HEK293T (cell line): ENCODE data around the gene TRH.

ENCODE experiments used
- CTCF ChIA-PET: fragments of 350-600 bp; formaldehyde crosslinking; extraction: SDS; loops from one replicate; lab custom pipeline; 2021; ENCODE audit warnings: antibody characterized with exemption, inconsistent platforms; lab: Yijun Ruan, JAX
- POLR2A ChIA-PET: fragments of 350-600 bp; formaldehyde crosslinking; extraction: SDS; loops from one replicate; lab custom pipeline; 2020; ENCODE audit warnings: antibody characterized with exemption, inconsistent platforms; lab: Yijun Ruan, JAX
- DNase-seq: peaks from one replicate; pipeline ENCODE4 v3.0.0; 2012; ENCODE audit warnings: mixed read lengths; ENCODE audit errors: extremely low spot score
- ARNT ChIP-seq: fragments of 450-650 bp; IDR thresholded peaks from 2 replicates; pipeline ENCODE4 v1.6.1; 2017; ENCODE audit warnings: mild to moderate bottlenecking
- BHLHE40 ChIP-seq: fragments of 450-650 bp; IDR thresholded peaks from 2 replicates; pipeline ENCODE4 v1.6.1; 2016; ENCODE audit warnings: mild to moderate bottlenecking, moderate library complexity, borderline replicate concordance
- CTBP1 ChIP-seq: fragments of 450-650 bp; IDR thresholded peaks from 2 replicates; pipeline ENCODE4 v1.6.1; 2016; ENCODE audit warnings: borderline replicate concordance
- ELF4 ChIP-seq: fragments of 450-650 bp; IDR thresholded peaks from 2 replicates; pipeline ENCODE4 v1.6.1; 2017; ENCODE audit warnings: antibody characterized with exemption
- FOXA1 ChIP-seq: fragments of 450-650 bp; IDR thresholded peaks from 2 replicates; pipeline ENCODE4 v1.6.1; 2016; ENCODE audit warnings: mild to moderate bottlenecking
- FOXK2 ChIP-seq: fragments of 450-650 bp; IDR thresholded peaks from 2 replicates; pipeline ENCODE4 v1.6.1; 2016; ENCODE audit warnings: mild to moderate bottlenecking
- FOXM1 ChIP-seq: fragments of 450-650 bp; IDR thresholded peaks from 2 replicates; pipeline ENCODE4 v1.6.1; 2017; ENCODE audit warnings: mild to moderate bottlenecking, borderline replicate concordance
- HDGF ChIP-seq: fragments of 450-650 bp; IDR thresholded peaks from 2 replicates; pipeline ENCODE4 v1.6.1; 2017; ENCODE audit warnings: antibody characterized with exemption, borderline replicate concordance
- L3MBTL2 ChIP-seq: fragments of 450-650 bp; conservative IDR thresholded peaks from 2 replicates; pipeline ENCODE4 v1.6.1; 2016; ENCODE audit warnings: mild to moderate bottlenecking
- LEF1 ChIP-seq: fragments of 450-650 bp; IDR thresholded peaks from 2 replicates; pipeline ENCODE4 v1.6.1; 2017; ENCODE audit warnings: mild to moderate bottlenecking, borderline replicate concordance
- NFRKB ChIP-seq: fragments of 450-650 bp; IDR thresholded peaks from 2 replicates; pipeline ENCODE4 v1.6.1; 2016; ENCODE audit warnings: mild to moderate bottlenecking, moderate library complexity
- SP1 ChIP-seq: fragments of 450-650 bp; IDR thresholded peaks from 2 replicates; pipeline ENCODE4 v1.6.1; 2017
- SUZ12 ChIP-seq: fragments of 450-650 bp; IDR thresholded peaks from 2 replicates; pipeline ENCODE4 v1.6.1; 2016; ENCODE audit warnings: mild to moderate bottlenecking
- TARDBP ChIP-seq: fragments of 450-650 bp; IDR thresholded peaks from 2 replicates; pipeline ENCODE4 v1.6.1; 2016
- ZNF384 ChIP-seq: fragments of 450-650 bp; IDR thresholded peaks from 2 replicates; pipeline ENCODE4 v1.6.1; 2016
- TF ChIP-seq, protein P1 (sequence below): fragments of 450-650 bp; IDR thresholded peaks from 2 replicates; pipeline ENCODE4 v1.6.1; 2016

The TRH gene

DNA sequence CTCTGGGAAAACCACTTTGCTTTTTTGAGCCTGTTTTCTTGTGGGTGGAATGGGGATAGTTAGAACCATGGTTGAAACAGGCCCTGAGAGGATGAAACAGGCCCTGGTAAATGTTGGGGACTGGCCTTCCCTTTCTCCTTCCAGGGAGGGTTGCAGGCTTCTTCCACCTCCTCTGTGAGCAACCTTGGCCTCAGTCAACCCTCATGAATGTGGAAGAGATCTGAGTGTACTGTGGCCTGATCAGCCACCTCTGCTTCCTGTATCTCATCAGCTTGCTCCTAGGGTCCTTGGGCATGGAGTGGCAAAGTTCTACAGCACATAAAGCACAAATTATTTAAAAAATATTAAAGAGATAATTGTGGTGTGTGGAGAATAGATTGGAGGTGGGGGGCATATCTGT is 17.6 kb upstream of the TRH start:
- ChIA-PET CTCF (interaction anchor here (1.0 kb wide), 1 partner anchor 36 kb away, joined by 4 read pairs; no protein-coding TSS in a partner anchor), POLR2A (no interaction called here)
- no peak for DNase-seq
- TF ChIP-seq ARNT (no peak), FOXA1 (no peak), SP1 (no peak), NFRKB (no peak), L3MBTL2 (no peak), BHLHE40 (no peak), ZNF384 (no peak), TARDBP (no peak), ELF4 (no peak), FOXM1 (no peak), FOXK2 (no peak), LEF1 (no peak), SUZ12 (no peak)

DNA sequence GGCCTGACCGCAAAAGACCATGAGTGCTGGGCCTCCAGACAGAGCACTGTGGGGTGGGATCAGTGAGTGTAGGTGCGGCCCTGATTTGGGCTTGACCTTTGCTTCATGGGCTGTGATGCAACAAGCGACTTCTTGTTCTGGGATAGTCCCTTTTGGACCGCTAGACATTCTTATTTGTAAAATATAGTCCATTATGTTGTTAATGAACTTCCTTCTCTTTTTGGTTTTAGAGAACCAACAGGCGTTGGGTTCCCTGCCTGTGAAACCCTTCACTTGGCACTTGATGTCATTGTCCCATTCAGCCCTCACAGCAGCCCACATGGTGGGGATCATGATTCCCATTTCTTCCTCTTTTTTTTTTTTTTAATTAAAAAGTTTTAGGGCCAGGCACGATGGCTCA is 15.8 kb upstream of the TRH start:
- no peak for TF ChIP-seq FOXA1
- TF ChIP-seq, protein P1, sequence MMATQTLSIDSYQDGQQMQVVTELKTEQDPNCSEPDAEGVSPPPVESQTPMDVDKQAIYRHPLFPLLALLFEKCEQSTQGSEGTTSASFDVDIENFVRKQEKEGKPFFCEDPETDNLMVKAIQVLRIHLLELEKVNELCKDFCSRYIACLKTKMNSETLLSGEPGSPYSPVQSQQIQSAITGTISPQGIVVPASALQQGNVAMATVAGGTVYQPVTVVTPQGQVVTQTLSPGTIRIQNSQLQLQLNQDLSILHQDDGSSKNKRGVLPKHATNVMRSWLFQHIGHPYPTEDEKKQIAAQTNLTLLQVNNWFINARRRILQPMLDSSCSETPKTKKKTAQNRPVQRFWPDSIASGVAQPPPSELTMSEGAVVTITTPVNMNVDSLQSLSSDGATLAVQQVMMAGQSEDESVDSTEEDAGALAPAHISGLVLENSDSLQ = no peak
- no peak for TF ChIP-seq ARNT
- no peak for TF ChIP-seq FOXK2
- TF ChIP-seq FOXM1 = no peak
- TF ChIP-seq SP1 = no peak
- TF ChIP-seq SUZ12 = no peak
- no peak for TF ChIP-seq TARDBP
- no peak for TF ChIP-seq CTBP1
- ChIA-PET POLR2A (no interaction called here), CTCF (no interaction called here)
- no peak for DNase-seq

DNA sequence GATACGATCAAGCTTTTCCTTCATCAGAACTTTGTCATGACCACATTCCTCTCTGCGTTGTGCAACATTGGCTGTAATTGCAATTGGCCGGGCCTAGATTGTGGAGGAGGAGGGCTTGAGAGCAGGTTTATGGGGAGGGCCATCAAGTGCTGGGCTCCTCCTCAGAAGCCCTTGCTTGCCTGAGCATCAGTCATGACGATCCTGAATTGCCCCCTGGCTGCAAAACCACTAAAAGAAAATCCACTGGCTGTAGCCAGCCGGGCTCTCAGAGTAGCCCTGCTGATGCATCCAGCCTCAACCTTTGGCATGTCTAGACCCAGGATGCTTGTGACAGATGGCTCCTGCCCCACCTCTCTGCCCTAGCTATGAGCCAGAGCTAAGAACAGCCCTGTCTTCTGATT is 13.4 kb upstream of the TRH start:
- CTCF ChIA-PET = interaction anchor here (1.4 kb wide), 1 partner anchor 19 kb away, joined by 4 read pairs; no protein-coding TSS in a partner anchor
- no peak for DNase-seq
- POLR2A ChIA-PET = no interaction called here
- no peak for TF ChIP-seq L3MBTL2
- TF ChIP-seq SP1 = no peak
- TF ChIP-seq ARNT = no peak
- no peak for TF ChIP-seq ELF4
- TF ChIP-seq TARDBP = no peak
- no peak for TF ChIP-seq ZNF384

DNA sequence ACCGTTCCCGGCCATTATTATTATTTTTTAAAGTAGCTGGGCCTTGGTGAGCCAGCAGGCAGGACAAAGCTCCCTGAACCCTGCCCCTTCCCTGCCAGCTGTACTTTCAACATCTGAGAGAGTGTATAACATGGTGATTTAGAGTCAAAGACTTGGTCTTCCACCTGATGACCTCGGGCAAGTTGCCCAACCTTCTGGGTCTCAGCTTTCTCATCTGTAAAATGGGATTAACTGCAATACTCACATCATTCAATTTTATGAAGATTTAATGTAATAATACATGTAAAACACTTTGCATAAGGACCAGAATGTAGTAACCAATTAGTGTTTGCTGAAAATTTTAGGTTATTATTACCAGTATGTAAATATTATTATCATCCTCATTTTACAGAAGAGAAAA is 11.9 kb upstream of the TRH start:
- POLR2A ChIA-PET = no interaction called here
- CTCF ChIA-PET = no interaction called here
- no peak for DNase-seq
- no peak for TF ChIP-seq LEF1
- TF ChIP-seq FOXK2 = no peak
- TF ChIP-seq CTBP1 = no peak
- TF ChIP-seq TARDBP = no peak
- no peak for TF ChIP-seq HDGF
- TF ChIP-seq NFRKB = no peak
- no peak for TF ChIP-seq SP1
- TF ChIP-seq BHLHE40 = no peak
- no peak for TF ChIP-seq SUZ12
- TF ChIP-seq L3MBTL2 = no peak
- TF ChIP-seq, protein P1 = no peak
- TF ChIP-seq FOXA1 = no peak
- no peak for TF ChIP-seq ARNT
- no peak for TF ChIP-seq FOXM1

DNA sequence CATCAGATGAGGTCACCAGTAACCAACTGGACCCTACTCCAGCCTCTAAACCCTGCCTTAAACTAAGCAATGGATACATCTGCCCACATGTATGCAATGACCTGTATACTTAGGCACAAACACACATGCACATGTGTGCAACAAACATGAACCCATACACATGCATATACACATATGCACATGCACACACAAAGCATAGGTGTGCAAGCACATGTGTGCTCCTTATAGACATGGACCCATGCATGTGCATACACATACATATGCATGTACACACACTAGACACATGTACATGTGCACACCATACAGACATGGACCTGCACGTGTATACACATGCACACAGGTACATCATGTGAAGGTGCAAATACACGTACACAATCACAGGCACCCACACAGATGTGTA is 8.6 kb upstream of the TRH start:
- no peak for DNase-seq
- POLR2A ChIA-PET = no interaction called here
- no peak for TF ChIP-seq L3MBTL2
- TF ChIP-seq HDGF = no peak
- CTCF ChIA-PET = no interaction called here

DNA sequence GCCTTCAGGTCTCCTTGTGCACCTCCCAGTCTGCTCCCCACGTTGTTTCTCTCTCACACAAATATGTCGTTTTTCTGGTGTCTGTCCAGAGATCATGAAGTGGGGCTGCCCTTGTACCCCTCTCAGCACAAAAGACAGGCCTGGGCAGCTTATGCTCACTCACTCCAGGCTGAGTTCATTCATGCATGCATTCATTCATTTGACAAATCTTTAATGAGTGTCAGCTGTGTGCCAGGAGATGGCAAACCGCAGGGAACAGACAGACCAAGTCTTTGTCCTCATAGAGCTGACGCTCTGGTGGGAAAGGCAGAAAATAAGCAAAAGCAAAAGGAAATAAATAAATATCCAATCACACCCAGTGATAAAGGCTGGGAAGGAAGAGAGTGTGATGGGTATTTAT is 7.6 kb upstream of the TRH start:
- POLR2A ChIA-PET = no interaction called here
- CTCF ChIA-PET = no interaction called here
- TF ChIP-seq ARNT = no peak
- TF ChIP-seq SUZ12 = no peak
- no peak for TF ChIP-seq ELF4
- no peak for TF ChIP-seq L3MBTL2
- no peak for DNase-seq

DNA sequence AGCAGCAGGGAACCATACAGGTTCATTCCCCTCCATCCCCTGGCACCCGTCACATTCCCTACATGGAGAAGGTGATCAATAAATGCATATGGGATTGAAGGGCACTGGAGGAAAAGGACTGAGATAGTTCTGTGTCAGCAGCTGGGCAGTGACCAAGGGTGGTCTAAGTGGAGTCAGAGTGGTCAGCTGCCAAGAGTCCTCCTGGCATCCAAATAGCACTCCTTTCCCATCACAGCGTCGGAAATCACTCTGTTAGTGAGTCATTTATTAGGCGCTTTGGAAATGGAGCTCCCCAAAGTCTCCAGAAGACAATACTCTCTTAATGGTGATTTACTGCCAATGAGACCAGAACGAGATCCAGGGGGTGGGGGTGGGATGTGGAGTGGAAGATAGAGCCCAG is 6.8 kb upstream of the TRH start:
- POLR2A ChIA-PET = no interaction called here
- no peak for DNase-seq
- CTCF ChIA-PET = interaction anchor here (0.5 kb wide), 1 partner anchor 686 kb away, joined by 3 read pairs; no protein-coding TSS in a partner anchor
- no peak for TF ChIP-seq ZNF384
- no peak for TF ChIP-seq L3MBTL2
- TF ChIP-seq FOXK2 = no peak
- TF ChIP-seq FOXM1 = no peak
- no peak for TF ChIP-seq TARDBP
- TF ChIP-seq ELF4 = no peak
